Lower leg skin (tissue), 4 donors: ENCODE results near the gene KRTAP9-7. TPM values are rescaled to one million over a fixed set of nuclear protein-coding genes. Genes with fewer than 3 reads are reported as not detected.

Experiments
- DNase-seq, 2 donors: peaks; one replicate each; pipeline ENCODE4 v3.0.0-alpha.2; 2019; ENCODE audit warnings: low spot score in 2 of 2
- H3K4me3 ChIP-seq: fragments of 200-600 bp; sonication (generic); 2 replicates; pipeline ENCODE4 v1.5.1; 2017; ENCODE audit warnings: mild to moderate bottlenecking, low read depth; ENCODE audit not compliant: poor library complexity, severe bottlenecking
- POLR2A ChIP-seq, 2 donors: fragments of 450-650 bp; IDR thresholded peaks; one replicate each; pipeline ENCODE4 v1.6.1; 2016 to 2017; ENCODE audit warnings: antibody characterized with exemption in 2 of 2, mild to moderate bottlenecking in 1 of 2, moderate library complexity in 1 of 2
- WGBS, 2 donors: methylation state at CpG; one replicate each; pipeline ENCODE4 v1.1.5; 2018; 5-methylcytosine and 5-hydroxymethylcytosine counted together
- intact Hi-C: fragments of 100-400 bp; cut with DNase I; formaldehyde crosslinking; loops from one replicate; pipeline ENCODE4 v1.15.0; 2023; ENCODE audit warnings: low total_unique reads
- total RNA-seq, 4 donors: library from RNA; depleted of rRNA; stranded (reverse); fragments of >200 nt; gene quantifications; one replicate each; pipeline ENCODE4 v1.1.0, GENCODE V29; 2016
- TF ChIP-seq, protein P1 (sequence below), 3 donors: fragments of 450-650 bp; IDR thresholded peaks; one replicate each; pipeline ENCODE4 v1.5.1; 2016; ENCODE audit warnings: antibody characterized with exemption in 3 of 3, mild to moderate bottlenecking in 3 of 3, moderate library complexity in 2 of 3

Gene KRTAP9-7
- total RNA-seq, 4 donors from 2014 or later = 0.51 to 17.1 TPM; not detected in 2

DNA sequence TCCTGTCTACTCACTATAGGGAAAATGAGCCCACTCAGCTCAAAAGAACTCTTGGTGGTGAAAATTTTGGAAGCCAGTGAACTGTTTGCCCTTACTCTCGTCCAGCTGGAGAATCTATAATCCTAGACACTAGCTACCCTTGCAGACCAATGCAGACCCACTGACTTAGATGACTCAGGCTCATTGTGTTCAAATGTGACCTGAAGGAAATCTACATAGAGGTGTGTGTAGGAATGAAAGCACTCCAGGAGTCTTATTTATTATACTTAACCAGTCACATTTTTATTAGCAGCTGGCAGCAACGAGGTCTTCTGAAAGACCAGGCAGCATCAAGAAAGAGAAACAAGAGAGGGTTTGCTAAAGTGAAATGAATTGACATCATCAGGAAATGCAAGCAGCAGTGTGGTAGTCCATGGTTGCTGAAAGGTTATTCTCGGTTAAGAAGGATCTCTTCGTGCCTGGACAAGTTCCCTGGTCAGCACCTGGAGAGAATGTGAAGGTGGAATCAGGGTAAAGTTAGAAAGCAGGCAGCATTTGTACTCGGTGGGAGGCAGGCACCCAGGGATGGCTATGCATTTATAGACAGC, 25.8 kb downstream of the KRTAP9-7 start:
- intact Hi-C loops = no loop called here
- no peak overlapping the region for H3K4me3 ChIP-seq
- no peak for DNase-seq
- TF ChIP-seq, protein P1, sequence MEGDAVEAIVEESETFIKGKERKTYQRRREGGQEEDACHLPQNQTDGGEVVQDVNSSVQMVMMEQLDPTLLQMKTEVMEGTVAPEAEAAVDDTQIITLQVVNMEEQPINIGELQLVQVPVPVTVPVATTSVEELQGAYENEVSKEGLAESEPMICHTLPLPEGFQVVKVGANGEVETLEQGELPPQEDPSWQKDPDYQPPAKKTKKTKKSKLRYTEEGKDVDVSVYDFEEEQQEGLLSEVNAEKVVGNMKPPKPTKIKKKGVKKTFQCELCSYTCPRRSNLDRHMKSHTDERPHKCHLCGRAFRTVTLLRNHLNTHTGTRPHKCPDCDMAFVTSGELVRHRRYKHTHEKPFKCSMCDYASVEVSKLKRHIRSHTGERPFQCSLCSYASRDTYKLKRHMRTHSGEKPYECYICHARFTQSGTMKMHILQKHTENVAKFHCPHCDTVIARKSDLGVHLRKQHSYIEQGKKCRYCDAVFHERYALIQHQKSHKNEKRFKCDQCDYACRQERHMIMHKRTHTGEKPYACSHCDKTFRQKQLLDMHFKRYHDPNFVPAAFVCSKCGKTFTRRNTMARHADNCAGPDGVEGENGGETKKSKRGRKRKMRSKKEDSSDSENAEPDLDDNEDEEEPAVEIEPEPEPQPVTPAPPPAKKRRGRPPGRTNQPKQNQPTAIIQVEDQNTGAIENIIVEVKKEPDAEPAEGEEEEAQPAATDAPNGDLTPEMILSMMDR (IDR thresholded peaks at IDR 0.05) = no peak
- 50 to 56% methylated on average over 5 of the region's 5 CpGs for WGBS, 2 donors

DNA sequence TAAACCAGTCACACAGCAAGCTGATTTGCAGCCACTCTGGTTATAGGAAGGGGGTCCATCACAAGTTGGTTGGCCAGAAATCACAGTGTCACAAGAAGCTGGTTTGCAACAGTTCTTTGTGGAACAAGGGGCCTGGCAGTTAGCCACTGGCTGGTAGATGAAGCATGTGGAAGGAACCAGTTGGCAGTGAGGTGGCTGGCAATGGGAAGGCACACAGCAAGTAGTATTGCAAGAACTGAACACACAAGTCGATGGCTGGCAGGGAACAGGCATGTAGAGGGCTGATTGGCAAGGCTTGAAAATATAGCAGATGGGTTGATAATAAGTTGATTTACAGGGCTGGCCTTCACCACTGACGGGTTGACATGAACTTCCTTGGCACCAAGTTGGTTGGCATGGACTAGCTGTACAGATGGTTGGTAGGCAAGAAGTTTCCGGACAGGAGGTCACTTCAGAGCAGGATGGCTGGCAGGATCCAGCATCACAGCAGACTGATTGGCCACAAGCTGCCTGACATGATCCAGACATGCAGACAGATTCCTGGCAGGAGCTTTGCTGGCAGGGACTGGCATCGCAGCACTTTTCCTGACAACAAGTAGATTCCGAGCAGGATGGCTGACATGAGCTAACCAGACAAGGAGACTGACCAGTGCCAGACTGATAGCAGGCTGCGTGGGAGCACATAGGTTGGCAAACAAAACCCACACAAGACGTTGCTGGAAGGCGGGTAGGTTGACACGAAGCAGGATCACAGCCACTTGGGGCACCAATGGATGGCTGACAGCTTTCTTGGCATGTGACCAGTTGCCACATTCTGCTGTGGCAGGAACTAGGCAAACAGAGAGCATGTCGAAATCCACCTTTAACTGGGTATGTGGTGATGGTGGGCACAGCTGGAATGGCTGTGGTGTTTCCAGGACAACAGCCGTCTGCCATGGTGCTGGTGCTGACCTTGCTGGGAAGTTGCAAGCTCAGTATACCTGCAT, 26.7 kb downstream of the KRTAP9-7 start, which contains the start of gene KRTAP29-1:
KRTAP29-1 (minus strand) TSS at position 936 of the 986 bp plus-strand sequence; CDS start at position 936, 0 bp downstream.
- no peak within 1 kb of the TSS for H3K4me3 ChIP-seq
- no peak for TF ChIP-seq POLR2A (IDR thresholded peaks at IDR 0.05)
- TF ChIP-seq, protein P1 (IDR thresholded peaks at IDR 0.05) = no peak
- 29 to 49% methylated on average over 10 to 11 of the region's 11 CpGs for WGBS, 2 donors
- intact Hi-C loops = no loop called here
- DNase-seq = no peak

DNA sequence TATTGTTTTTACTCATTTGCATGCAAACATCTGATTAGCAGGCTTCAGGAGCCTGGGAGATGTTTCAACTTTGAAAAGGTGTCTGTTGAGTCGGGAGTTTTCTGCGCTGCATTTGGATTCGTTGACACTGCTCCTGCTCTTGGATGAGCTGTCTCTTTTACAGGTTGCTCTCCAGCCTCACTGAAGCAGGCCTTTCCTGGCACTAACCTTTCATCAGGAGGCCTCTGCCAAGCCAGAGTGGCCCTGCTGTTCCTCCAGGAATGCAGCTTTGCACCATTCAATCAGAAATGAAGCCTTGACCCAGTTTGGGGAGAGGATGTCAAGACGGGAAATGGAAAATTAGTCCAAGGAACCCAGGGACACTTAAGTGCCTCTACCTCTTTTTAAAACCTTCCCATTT, 27.5 kb downstream of the KRTAP9-7 start:
- TF ChIP-seq, protein P1 (IDR thresholded peaks at IDR 0.05) = no peak
- TF ChIP-seq POLR2A (IDR thresholded peaks at IDR 0.05) = no peak
- no peak for DNase-seq
- 60 to 64% methylated on average over 4 of the region's 4 CpGs for WGBS, 2 donors
- H3K4me3 ChIP-seq = no peak overlapping the region
- intact Hi-C loops = no loop called here

DNA sequence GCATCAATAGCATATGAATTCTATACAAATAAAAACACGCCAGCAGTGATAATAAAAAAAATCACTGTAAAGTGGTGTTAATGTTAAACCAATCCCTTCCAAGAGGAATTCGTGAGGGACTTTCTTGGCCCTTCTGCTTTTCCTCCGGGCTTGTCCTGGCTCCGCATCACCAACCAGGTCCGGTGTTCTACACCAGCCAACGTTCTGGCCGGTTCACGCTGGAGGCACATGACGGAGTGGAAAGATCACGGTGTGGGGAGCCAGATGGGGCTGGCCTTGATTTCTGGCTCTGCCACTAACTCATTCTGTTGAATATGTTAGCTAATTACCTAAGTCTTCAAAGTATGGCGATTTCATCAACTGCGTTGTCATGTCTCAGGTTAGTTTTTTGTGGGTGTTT, 28.6 kb downstream of the KRTAP9-7 start:
- H3K4me3 ChIP-seq = no peak overlapping the region
- WGBS, 2 donors = 70 to 72% methylated on average over 12 of the region's 12 CpGs
- DNase-seq = no peak
- no peak for TF ChIP-seq POLR2A (IDR thresholded peaks at IDR 0.05)
- TF ChIP-seq, protein P1 (IDR thresholded peaks at IDR 0.05) = no peak
- intact Hi-C loops = no loop called here

GRCh38 chr17:41307647-41308046, 32.1 kb downstream of the KRTAP9-7 start:
- intact Hi-C loops = no loop called here
- no peak for DNase-seq
- no peak for TF ChIP-seq POLR2A (IDR thresholded peaks at IDR 0.05)
- TF ChIP-seq, protein P1 (IDR thresholded peaks at IDR 0.05) = no peak
- WGBS, 2 donors = 61 to 70% methylated on average over 9 of the region's 9 CpGs
- H3K4me3 ChIP-seq = no peak overlapping the region
